ENCODE results near the gene CIAO3.

- no peak for TF ChIP-seq CTCF (optimal IDR thresholded peaks at IDR 0.05 in 1 of 3, IDR thresholded peaks at IDR 0.05 in 1 of 3, conservative IDR thresholded peaks at IDR 0.05 in 1 of 3; ENCODE audit: extremely low read depth in 1 of 3, insufficient read depth in 2 of 3, low read length in 3 of 3)
- no peak for TF ChIP-seq EZH2 (IDR thresholded peaks at IDR 0.05; ENCODE audit: low read length)
Measured at GRCh38 chr16:751152-752006, 10.6 kb upstream of the CIAO3 start.
